Ascending aorta (tissue), 2 donors: Measurements from ENCODE around the gene TMEM179. TPM values are rescaled to one million over a fixed set of nuclear protein-coding genes. Genes with fewer than 3 reads are reported as not detected.

Source experiments
- DNase-seq, 2 donors: peaks; one replicate each; pipeline ENCODE4 v3.0.0-alpha.2; 2019; ENCODE audit warnings: low spot score in 2 of 2
- H3K27ac ChIP-seq, 2 donors: fragments of 200-600 bp; sonication (generic); one replicate each; pipeline ENCODE4 v1.5.1; 2016 to 2017; ENCODE audit warnings: mild to moderate bottlenecking in 1 of 2
- H3K27me3 ChIP-seq: fragments of 200-600 bp; sonication (generic); one replicate; pipeline ENCODE4 v1.5.1; 2017
- H3K36me3 ChIP-seq, 2 donors: fragments of 200-600 bp; sonication (generic); one replicate each; pipeline ENCODE4 v1.5.1; 2016
- H3K4me1 ChIP-seq, 2 donors: fragments of 200-600 bp; sonication (generic); one replicate each; pipeline ENCODE4 v1.5.1; 2016 to 2017; ENCODE audit warnings: mild to moderate bottlenecking in 1 of 2
- H3K4me3 ChIP-seq, 2 donors: fragments of 200-600 bp; sonication (generic); one replicate each; pipeline ENCODE4 v1.5.1; 2016 to 2017; ENCODE audit warnings: mild to moderate bottlenecking in 1 of 2
- H3K9me3 ChIP-seq, 2 donors: fragments of 200-600 bp; sonication (generic); one replicate each; pipeline ENCODE4 v1.5.1; 2016
- intact Hi-C: fragments of 100-400 bp; cut with DNase I; formaldehyde crosslinking; loops from one replicate; pipeline ENCODE4 v1.15.1; 2023
- total RNA-seq: library from RNA; depleted of rRNA; stranded (reverse); fragments of >200 nt; gene quantifications from one replicate; pipeline ENCODE4 v1.1.0, GENCODE V29; 2016
- TF ChIP-seq, protein P1 (sequence below), 3 experiments: fragments of 200-600 bp in 2 of 3; fragments of 450-650 bp in 1 of 3; sonication (generic) in 2 of 3; IDR thresholded peaks; one replicate each; pipeline ENCODE4 v1.5.1; 2016 to 2019; ENCODE audit warnings: antibody characterized with exemption in 3 of 3, mild to moderate bottlenecking in 1 of 3, moderate library complexity in 1 of 3

TMEM179 gene
- total RNA-seq, 1 donor from 2014 or later, result not detected

DNA sequence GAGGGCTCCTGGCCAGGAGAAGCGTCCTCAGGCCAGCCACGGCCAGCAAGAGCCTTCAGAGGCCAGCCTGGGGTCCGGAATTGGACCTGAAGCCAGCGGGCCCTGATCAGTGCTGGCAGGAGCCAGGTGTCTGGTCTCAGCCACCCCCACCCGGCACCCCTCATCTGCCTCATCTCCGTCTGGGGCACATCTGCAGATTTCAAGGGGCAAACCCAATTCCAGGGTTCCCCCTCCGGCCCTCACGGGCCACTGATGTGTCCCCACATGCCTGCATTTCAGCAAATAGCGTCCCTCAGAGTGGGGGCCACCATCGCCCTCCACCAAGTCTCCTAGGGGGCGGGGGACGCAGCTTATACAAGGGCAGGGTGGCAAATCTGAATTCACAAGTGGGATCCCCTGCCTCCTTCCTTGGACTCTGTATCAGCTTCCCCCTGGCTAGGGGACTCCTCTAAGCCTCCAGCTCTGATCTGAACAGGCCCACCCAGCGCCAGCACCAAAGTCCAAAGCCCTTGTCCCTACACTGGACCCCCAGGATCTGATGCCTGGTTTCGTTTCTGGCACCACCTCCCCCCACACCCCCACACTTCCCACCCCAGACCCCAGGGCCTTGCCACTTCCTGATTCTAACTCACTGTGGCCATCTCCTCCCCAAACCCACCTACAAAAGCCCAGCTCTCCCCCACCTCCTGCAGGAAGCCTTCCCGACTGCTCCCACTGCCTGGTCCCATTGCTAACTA is 10.1 kb downstream of the TMEM179 start:
- no peak for DNase-seq
- H3K27me3 ChIP-seq, result no peaks in the 10 kb centered on the region
- intact Hi-C loops, result no loop called here
- H3K4me1 ChIP-seq, result no peaks in the 10 kb centered on the region
- no peaks in the 10 kb centered on the region for H3K36me3 ChIP-seq
- H3K27ac ChIP-seq, result no peak overlapping the region
- H3K9me3 ChIP-seq, result no peaks in the 10 kb centered on the region
- no peak overlapping the region for H3K4me3 ChIP-seq
- TF ChIP-seq, protein P1, sequence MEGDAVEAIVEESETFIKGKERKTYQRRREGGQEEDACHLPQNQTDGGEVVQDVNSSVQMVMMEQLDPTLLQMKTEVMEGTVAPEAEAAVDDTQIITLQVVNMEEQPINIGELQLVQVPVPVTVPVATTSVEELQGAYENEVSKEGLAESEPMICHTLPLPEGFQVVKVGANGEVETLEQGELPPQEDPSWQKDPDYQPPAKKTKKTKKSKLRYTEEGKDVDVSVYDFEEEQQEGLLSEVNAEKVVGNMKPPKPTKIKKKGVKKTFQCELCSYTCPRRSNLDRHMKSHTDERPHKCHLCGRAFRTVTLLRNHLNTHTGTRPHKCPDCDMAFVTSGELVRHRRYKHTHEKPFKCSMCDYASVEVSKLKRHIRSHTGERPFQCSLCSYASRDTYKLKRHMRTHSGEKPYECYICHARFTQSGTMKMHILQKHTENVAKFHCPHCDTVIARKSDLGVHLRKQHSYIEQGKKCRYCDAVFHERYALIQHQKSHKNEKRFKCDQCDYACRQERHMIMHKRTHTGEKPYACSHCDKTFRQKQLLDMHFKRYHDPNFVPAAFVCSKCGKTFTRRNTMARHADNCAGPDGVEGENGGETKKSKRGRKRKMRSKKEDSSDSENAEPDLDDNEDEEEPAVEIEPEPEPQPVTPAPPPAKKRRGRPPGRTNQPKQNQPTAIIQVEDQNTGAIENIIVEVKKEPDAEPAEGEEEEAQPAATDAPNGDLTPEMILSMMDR (IDR thresholded peaks at IDR 0.05), result no peak

DNA sequence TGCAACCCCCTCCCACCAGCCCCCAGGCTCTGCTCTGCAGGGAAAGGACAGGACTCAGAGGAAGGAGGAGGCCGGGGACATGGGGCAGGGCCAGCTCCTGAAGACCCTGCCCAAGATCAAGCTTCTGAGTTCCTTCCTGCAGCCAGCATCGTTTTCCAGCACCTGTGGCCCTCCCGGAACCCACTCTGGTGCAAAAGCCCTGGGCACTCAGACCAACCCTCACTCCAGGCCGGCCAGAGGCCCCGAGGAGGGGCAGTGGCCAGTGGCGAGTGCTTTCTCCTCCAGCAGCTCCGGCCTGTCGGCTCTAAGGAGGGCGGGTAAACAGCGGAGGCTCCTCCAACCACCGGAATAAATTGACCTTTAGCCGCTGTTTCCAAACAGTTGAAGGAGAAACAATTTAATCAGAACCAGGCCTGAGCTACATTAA is 10.8 kb downstream of the TMEM179 start:
- Histone ChIP-seq H3K27me3 (no peaks in the 10 kb centered on the region), H3K27ac (no peak overlapping the region), H3K4me1 (no peaks in the 10 kb centered on the region), H3K9me3 (no peaks in the 10 kb centered on the region), H3K4me3 (no peak overlapping the region), H3K36me3 (no peaks in the 10 kb centered on the region)
- TF ChIP-seq, protein P1 (IDR thresholded peaks at IDR 0.05), result no peak
- intact Hi-C loops, result no loop called here
- DNase-seq, result no peak

DNA sequence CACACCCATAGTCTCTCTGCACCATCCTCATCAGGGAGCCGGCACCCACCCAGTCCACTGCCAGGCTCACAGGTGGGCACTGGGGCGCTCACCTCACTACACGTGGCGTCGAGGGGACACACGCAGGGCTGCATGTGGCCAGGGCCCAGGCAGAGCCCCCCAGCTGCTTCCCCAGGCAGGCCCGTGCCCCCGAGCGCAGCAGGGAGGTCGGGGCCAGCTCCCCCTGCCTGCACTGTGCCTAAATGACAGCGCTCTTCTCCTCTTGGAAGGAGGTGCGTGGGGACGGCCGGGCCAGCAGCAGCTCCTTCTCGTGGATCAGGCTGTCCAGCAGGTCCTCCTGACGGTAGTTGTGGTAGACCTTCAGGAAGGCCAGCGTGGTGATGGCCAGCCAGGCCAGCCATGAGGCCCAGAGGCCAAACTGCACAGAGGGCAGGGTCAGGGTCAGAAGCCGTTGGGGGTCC is 11.3 kb downstream of the TMEM179 start:
- no peak overlapping the region for H3K27ac ChIP-seq
- intact Hi-C loops, result no loop called here
- H3K27me3 ChIP-seq, result no peaks in the 10 kb centered on the region
- DNase-seq, result no peak
- H3K4me3 ChIP-seq, result no peak overlapping the region
- no peaks in the 10 kb centered on the region for H3K9me3 ChIP-seq
- H3K36me3 ChIP-seq, result no peaks in the 10 kb centered on the region
- TF ChIP-seq, protein P1 (IDR thresholded peaks at IDR 0.05), result no peak
- H3K4me1 ChIP-seq, result no peaks in the 10 kb centered on the region

DNA sequence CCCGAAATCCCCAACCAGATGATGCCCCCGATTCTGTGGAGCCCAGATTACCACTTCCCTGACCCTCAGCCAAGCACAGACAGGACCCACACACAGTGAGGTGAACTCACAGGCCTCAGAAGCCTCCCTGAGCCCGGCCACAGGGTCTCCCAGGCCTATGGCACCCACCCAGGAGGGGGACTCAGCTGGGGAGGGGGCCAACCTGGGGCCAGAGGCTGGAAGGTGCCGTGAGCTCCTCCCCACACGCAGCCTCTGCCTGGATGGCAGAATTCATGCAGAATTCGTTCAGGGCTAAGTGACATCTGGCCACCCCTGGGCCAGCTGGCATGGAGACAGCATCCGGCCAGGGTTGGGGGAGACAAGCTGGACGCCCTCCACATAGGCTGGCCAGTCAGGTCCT is 11.8 kb downstream of the TMEM179 start:
- no peak for DNase-seq
- Histone ChIP-seq H3K4me1 (no peaks in the 10 kb centered on the region), H3K27me3 (no peaks in the 10 kb centered on the region), H3K27ac (no peak overlapping the region), H3K36me3 (no peaks in the 10 kb centered on the region), H3K4me3 (no peak overlapping the region), H3K9me3 (no peaks in the 10 kb centered on the region)
- intact Hi-C loops, result no loop called here
- TF ChIP-seq, protein P1 (IDR thresholded peaks at IDR 0.05), result no peak

DNA sequence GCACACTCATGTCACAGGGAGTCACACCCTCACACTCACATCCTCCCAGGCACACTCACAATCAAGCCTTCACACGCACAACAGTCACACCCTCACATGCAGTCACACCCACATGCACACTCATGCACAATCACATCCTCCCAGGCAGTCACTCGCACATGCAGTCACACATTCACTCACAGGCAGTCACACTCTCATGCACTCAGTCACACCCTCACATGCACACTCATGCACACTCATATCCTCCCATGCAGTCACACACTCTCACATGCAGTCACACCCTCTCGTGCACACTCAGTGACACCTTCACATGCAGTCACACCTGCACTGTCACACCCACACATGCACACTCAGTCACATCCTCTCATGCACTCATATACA is 12.3 kb downstream of the TMEM179 start:
- Histone ChIP-seq H3K27ac (no peak overlapping the region), H3K9me3 (no peaks in the 10 kb centered on the region), H3K4me3 (no peak overlapping the region), H3K27me3 (no peaks in the 10 kb centered on the region), H3K36me3 (no peaks in the 10 kb centered on the region), H3K4me1 (no peaks in the 10 kb centered on the region)
- intact Hi-C loops, result no loop called here
- TF ChIP-seq, protein P1 (IDR thresholded peaks at IDR 0.05), result no peak
- DNase-seq, result no peak
